IMR-90 (cell line): ENCODE measurements around the gene TENM4. TPM values are rescaled to one million over a fixed set of nuclear protein-coding genes. Genes with fewer than 3 reads are reported as not detected.

Source experiments
- ATAC-seq: fragments of 200-7000 bp; cut with Tn5 transposase; 2 replicates; pipeline ENCODE4 v1.9.1; 2020; ENCODE audit warnings: low read depth, mild to moderate bottlenecking, moderate library complexity
- BruUV-seq: library from RNA; stranded (reverse); fragments of 400-500 nt; replicated peaks from 2 replicates; lab custom pipeline; 2021; lab: Mats Ljungman, UMichigan
- CTCF ChIA-PET: fragments of 300-600 bp; formaldehyde crosslinking; extraction: SDS; loops from one replicate; lab custom pipeline; 2021; ENCODE audit warnings: antibody characterized with exemption; lab: Yijun Ruan, JAX
- POLR2A ChIA-PET: fragments of 300-600 bp; sonication (Branson Sonifier 250); formaldehyde crosslinking; loops from one replicate; lab custom pipeline; 2022; ENCODE audit warnings: antibody characterized with exemption; ENCODE audit not compliant: unreplicated experiment; lab: Charles Lee
- DNase-seq: peaks from one replicate; pipeline ENCODE4 v3.0.0; 2013
- H2AFZ ChIP-seq: replicated peaks from 2 replicates; pipeline ENCODE3; 2013; ENCODE audit warnings: low read length, mild to moderate bottlenecking; ENCODE audit not compliant: poor library complexity
- H2AK5ac ChIP-seq: 2 replicates; pipeline ENCODE4 v1.6.1; 2013; ENCODE audit warnings: low read depth, low read length, inconsistent platforms
- H2AK9ac ChIP-seq: replicated peaks from 2 replicates; pipeline ENCODE3; 2013; ENCODE audit warnings: mild to moderate bottlenecking, low read depth, low read length, moderate library complexity; ENCODE audit not compliant: poor library complexity
- H2BK120ac ChIP-seq: 2 replicates; pipeline ENCODE4 v1.6.1; 2013; ENCODE audit warnings: low read depth, low read length, inconsistent platforms
- H2BK15ac ChIP-seq: 3 replicates; pipeline ENCODE4 v1.6.1; 2013; ENCODE audit warnings: low read depth, low read length, inconsistent platforms
- H2BK20ac ChIP-seq: 2 replicates; pipeline ENCODE4 v1.6.1; 2013; ENCODE audit warnings: low read depth, mild to moderate bottlenecking, inconsistent platforms, low read length, moderate library complexity
- H2BK5ac ChIP-seq: 2 replicates; pipeline ENCODE4 v1.6.1; 2013; ENCODE audit warnings: mild to moderate bottlenecking, low read depth, low read length, inconsistent platforms; ENCODE audit not compliant: poor library complexity, severe bottlenecking
- H3K14ac ChIP-seq: replicated peaks from 2 replicates; pipeline ENCODE4 v1.6.1; 2013; ENCODE audit warnings: low read depth, low read length, inconsistent platforms
- H3K18ac ChIP-seq: 2 replicates; pipeline ENCODE4 v1.6.1; 2013; ENCODE audit warnings: low read depth, low read length, control low read depth
- H3K23ac ChIP-seq: 2 replicates; pipeline ENCODE4 v1.6.1; 2013; ENCODE audit warnings: low read depth, low read length, inconsistent platforms
- H3K27ac ChIP-seq: 2 replicates; pipeline ENCODE4 v1.5.1; 2013; ENCODE audit warnings: mild to moderate bottlenecking, control low read depth, low read length; ENCODE audit not compliant: insufficient read depth
- H3K27me3 ChIP-seq: 2 replicates; pipeline ENCODE4 v1.6.1; 2013; ENCODE audit warnings: low read length; ENCODE audit not compliant: control insufficient read depth, insufficient read depth
- H3K36me3 ChIP-seq: 2 replicates; pipeline ENCODE4 v1.6.1; 2013; ENCODE audit warnings: low read length, mixed read lengths; ENCODE audit not compliant: control insufficient read depth, insufficient read depth
- H3K4ac ChIP-seq: 2 replicates; pipeline ENCODE4 v1.6.1; 2013; ENCODE audit warnings: low read depth, low read length, inconsistent platforms
- H3K4me1 ChIP-seq: 2 replicates; pipeline ENCODE4 v1.6.1; 2013; ENCODE audit warnings: low read length, mixed read lengths; ENCODE audit not compliant: control insufficient read depth, insufficient read depth
- H3K4me2 ChIP-seq: 2 replicates; pipeline ENCODE4 v1.6.1; 2013; ENCODE audit warnings: low read depth, mild to moderate bottlenecking, control low read depth, low read length, moderate library complexity
- H3K4me3 ChIP-seq: 2 replicates; pipeline ENCODE4 v1.5.1; 2013; ENCODE audit warnings: low read depth, mild to moderate bottlenecking, control low read depth, low read length, moderate library complexity; ENCODE audit not compliant: insufficient read depth
- H3K56ac ChIP-seq: 2 replicates; pipeline ENCODE4 v1.6.1; 2013; ENCODE audit warnings: low read length, inconsistent platforms; ENCODE audit not compliant: insufficient read depth; ENCODE audit errors: extremely low read depth
- H3K79me1 ChIP-seq, 2 experiments: 2 replicates each; pipeline ENCODE4 v1.6.1; 2013; ENCODE audit warnings: low read length in 2 of 2, inconsistent platforms in 1 of 2, low read depth in 1 of 2
- H3K9ac ChIP-seq: 2 replicates; pipeline ENCODE4 v1.6.1; 2013; ENCODE audit warnings: low read depth, low read length, control low read depth
- H3K9me1 ChIP-seq: 2 replicates; pipeline ENCODE4 v1.6.1; 2013; ENCODE audit warnings: low read length, inconsistent platforms; ENCODE audit not compliant: insufficient read depth
- H3K9me3 ChIP-seq: 2 replicates; pipeline ENCODE4 v1.6.1; 2013; ENCODE audit warnings: low read length; ENCODE audit not compliant: control insufficient read depth, insufficient read depth
- H4K20me1 ChIP-seq: 2 replicates; pipeline ENCODE4 v1.6.1; 2013; ENCODE audit warnings: low read length, inconsistent platforms; ENCODE audit not compliant: insufficient read depth
- H4K5ac ChIP-seq: 2 replicates; pipeline ENCODE4 v1.6.1; 2013; ENCODE audit warnings: mild to moderate bottlenecking, low read depth, low read length, control low read depth
- H4K8ac ChIP-seq, 2 experiments: 2 replicates each; pipeline ENCODE4 v1.6.1; 2013; ENCODE audit warnings: low read depth in 2 of 2, low read length in 2 of 2, control low read depth in 1 of 2, inconsistent platforms in 1 of 2
- H4K91ac ChIP-seq: 2 replicates; pipeline ENCODE4 v1.6.1; 2013; ENCODE audit warnings: low read depth, low read length, inconsistent platforms; ENCODE audit not compliant: insufficient read depth
- BHLHE40 ChIP-seq: fragments of 150-350 bp; IDR thresholded peaks from 2 replicates; pipeline ENCODE4 v1.6.1; 2016; ENCODE audit warnings: mild to moderate bottlenecking, low read depth, low read length
- CEBPB ChIP-seq: IDR thresholded peaks from 2 replicates; pipeline ENCODE4 v1.6.1; 2012; ENCODE audit warnings: low read depth, low read length, improper control_type of control experiment
- CHD1 ChIP-seq: IDR thresholded peaks from 2 replicates; pipeline ENCODE4 v1.6.1; 2012; ENCODE audit warnings: low read depth, low read length, improper control_type of control experiment
- CTCF ChIP-seq: conservative IDR thresholded peaks from 2 replicates; pipeline ENCODE4 v1.5.1; 2012; ENCODE audit warnings: mild to moderate bottlenecking, low read depth, low read length, improper control_type of control experiment
- ELK1 ChIP-seq: fragments of 150-350 bp; IDR thresholded peaks from 2 replicates; pipeline ENCODE4 v1.6.1; 2016; ENCODE audit warnings: low read depth, mild to moderate bottlenecking, low read length, moderate library complexity, borderline replicate concordance
- FOS ChIP-seq: fragments of 150-350 bp; IDR thresholded peaks from 2 replicates; pipeline ENCODE4 v1.6.1; 2016; ENCODE audit warnings: low read depth, low read length
- MAZ ChIP-seq: IDR thresholded peaks from 2 replicates; pipeline ENCODE4 v1.6.1; 2012; ENCODE audit warnings: low read depth, mild to moderate bottlenecking, low read length, improper control_type of control experiment, moderate library complexity, borderline replicate concordance
- MXI1 ChIP-seq: IDR thresholded peaks from 2 replicates; pipeline ENCODE4 v1.6.1; 2012; ENCODE audit warnings: low read depth, mild to moderate bottlenecking, low read length, moderate library complexity, borderline replicate concordance
- NFE2L2 ChIP-seq: fragments of 150-350 bp; IDR thresholded peaks from 2 replicates; pipeline ENCODE4 v1.6.1; 2016; ENCODE audit warnings: low read depth, mild to moderate bottlenecking, low read length
- POLR2A ChIP-seq: IDR thresholded peaks from 2 replicates; pipeline ENCODE4 v1.6.1; 2012; ENCODE audit warnings: mild to moderate bottlenecking, low read depth, low read length
- RAD21 ChIP-seq: IDR thresholded peaks from 2 replicates; pipeline ENCODE4 v1.6.1; 2012; ENCODE audit warnings: low read length, improper control_type of control experiment
- RCOR1 ChIP-seq: IDR thresholded peaks from 2 replicates; pipeline ENCODE4 v1.6.1; 2012; ENCODE audit warnings: mild to moderate bottlenecking, low read length, improper control_type of control experiment; ENCODE audit not compliant: insufficient replicate concordance
- RFX5 ChIP-seq: IDR thresholded peaks from 2 replicates; pipeline ENCODE4 v1.8.0; 2012; ENCODE audit warnings: low read depth, mild to moderate bottlenecking, low read length, moderate library complexity
- SMC3 ChIP-seq: fragments of 150-350 bp; IDR thresholded peaks from 2 replicates; pipeline ENCODE4 v1.6.1; 2016; ENCODE audit warnings: low read depth, mild to moderate bottlenecking, antibody characterized with exemption, low read length, moderate library complexity
- WGBS, 2 experiments: methylation state at CpG; one replicate each; pipeline versions ENCODE4 v1.1.5 to v1.1.7; 2013; ENCODE audit warnings: missing lambda C conversion rate in 2 of 2; ENCODE audit not compliant: insufficient read length in 1 of 2; ENCODE audit errors: extremely low coverage in 2 of 2; 5-methylcytosine and 5-hydroxymethylcytosine counted together
- dilution Hi-C: fragments of 300-500 bp; cut with HindIII; formaldehyde crosslinking; loops from one replicate; pipeline ENCODE4 v1.14.3; 2018; ENCODE audit warnings: low sequenced_read_pairs; ENCODE audit not compliant: unreplicated experiment
- in situ Hi-C: fragments of 300-500 bp; cut with MboI; formaldehyde crosslinking; loops from 3 replicates; pipeline ENCODE4 v1.14.3; 2019; ENCODE audit warnings: low sequenced_read_pairs, inconsistent platforms, mixed read lengths
- intact Hi-C: fragments of 100-400 bp; cut with micrococcal nuclease; formaldehyde crosslinking; loops from 2 replicates; pipeline ENCODE4 v1.10.0; 2022
- polyA plus RNA-seq, 3 experiments: library from polyadenylated mRNA; depleted of rRNA; stranded (reverse); fragments of >200 nt; gene quantifications; 2 replicates each; pipeline ENCODE4 v1.2.3, GENCODE V29; 2012; ENCODE audit warnings: low replicate concordance in 1 of 3
- total RNA-seq: library from RNA; depleted of rRNA; stranded (reverse); fragments of >200 nt; gene quantifications from 2 replicates; pipeline ENCODE4 v1.2.3, GENCODE V29; 2012
- TF ChIP-seq, protein P1 (sequence below): fragments of 150-350 bp; IDR thresholded peaks from 2 replicates; pipeline ENCODE4 v1.6.1; 2017; ENCODE audit warnings: mild to moderate bottlenecking, antibody characterized with exemption, low read length, low read depth

TENM4 gene
- total and polyA plus RNA-seq, 2 of the 4 experiments (the other 2 are of a cell fraction), result 7.4 to 9.0 TPM

DNA sequence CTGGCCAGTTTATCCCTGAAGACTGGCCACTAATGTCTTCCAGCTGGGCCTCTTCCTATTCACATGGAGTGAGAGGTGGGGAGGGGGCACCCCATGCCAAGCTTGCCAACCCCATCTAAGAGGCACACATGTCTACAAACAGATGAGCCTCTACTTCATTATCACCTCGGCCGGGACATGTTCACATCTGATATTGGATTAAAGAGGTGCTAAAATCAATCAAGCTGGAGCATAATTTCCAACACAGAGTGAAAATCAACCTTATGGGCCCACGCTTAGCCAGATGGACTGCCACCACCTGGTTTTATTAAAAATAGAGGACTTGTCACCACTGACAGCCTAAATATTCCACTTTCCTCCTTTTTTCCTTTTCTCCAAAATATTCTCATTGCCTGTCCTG is 703.5 kb downstream of the TENM4 start:
- no peak overlapping the region for H3K14ac ChIP-seq
- no peak overlapping the region for H4K5ac ChIP-seq
- no TSS peak for BruUV-seq
- no peak overlapping the region for H3K18ac ChIP-seq
- H4K20me1 ChIP-seq, result no peaks in the 10 kb centered on the region
- no peak overlapping the region for H3K56ac ChIP-seq
- H2AK9ac ChIP-seq, result no peak overlapping the region
- in situ Hi-C loops (no loop called here), intact Hi-C loops (no loop called here), dilution Hi-C loops (no loop called here)
- no peaks in the 10 kb centered on the region; the same call in none of the 2 replicates for H3K36me3 ChIP-seq
- no peak overlapping the region for H2BK15ac ChIP-seq
- H3K79me1 ChIP-seq, result no peaks in the 10 kb centered on the region
- no peak overlapping the region for H2BK120ac ChIP-seq
- no peak overlapping the region for H3K9ac ChIP-seq
- ChIA-PET POLR2A (no interaction called here), CTCF (interaction anchor here (0.6 kb wide), 1 partner anchor 1288 kb away, joined by 3 read pairs; no protein-coding TSS in a partner anchor)
- no peak for DNase-seq
- no CpG with 5 or more reads among the region's 3 CpGs for WGBS, 2 experiments
- no peaks in the 10 kb centered on the region for H3K4me1 ChIP-seq
- no peak overlapping the region for H3K4ac ChIP-seq
- H2AK5ac ChIP-seq, result no peak overlapping the region
- no peak overlapping the region for H2AFZ ChIP-seq
- no peak for ATAC-seq
- H2BK20ac ChIP-seq, result no peak overlapping the region
- H3K4me3 ChIP-seq, result no peak overlapping the region
- H3K4me2 ChIP-seq, result no peak overlapping the region
- no peaks in the 10 kb centered on the region for H3K27me3 ChIP-seq
- no peaks in the 10 kb centered on the region for H3K9me3 ChIP-seq
- no peaks in the 10 kb centered on the region; the same call in 1 of the 2 replicates for H3K9me1 ChIP-seq
- no peak overlapping the region for H4K8ac ChIP-seq
- H2BK5ac ChIP-seq, result no peak overlapping the region
- H3K27ac ChIP-seq, result no peak overlapping the region
- H3K23ac ChIP-seq, result no peak overlapping the region
- no peak for TF ChIP-seq MXI1
- no peak for TF ChIP-seq RCOR1
- TF ChIP-seq POLR2A, result no peak
- no peak for TF ChIP-seq RFX5
- no peak for TF ChIP-seq CHD1
- TF ChIP-seq, protein P1, sequence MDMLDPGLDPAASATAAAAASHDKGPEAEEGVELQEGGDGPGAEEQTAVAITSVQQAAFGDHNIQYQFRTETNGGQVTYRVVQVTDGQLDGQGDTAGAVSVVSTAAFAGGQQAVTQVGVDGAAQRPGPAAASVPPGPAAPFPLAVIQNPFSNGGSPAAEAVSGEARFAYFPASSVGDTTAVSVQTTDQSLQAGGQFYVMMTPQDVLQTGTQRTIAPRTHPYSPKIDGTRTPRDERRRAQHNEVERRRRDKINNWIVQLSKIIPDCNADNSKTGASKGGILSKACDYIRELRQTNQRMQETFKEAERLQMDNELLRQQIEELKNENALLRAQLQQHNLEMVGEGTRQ, result no peak
- TF ChIP-seq MAZ, result no peak
- no peak for TF ChIP-seq CTCF
- TF ChIP-seq FOS, result no peak
- TF ChIP-seq RAD21, result no peak
- no peak for TF ChIP-seq SMC3
- TF ChIP-seq CEBPB, result no peak
- no peak for TF ChIP-seq BHLHE40
- TF ChIP-seq ELK1, result no peak
- no peak for TF ChIP-seq NFE2L2
- no peak overlapping the region for H4K91ac ChIP-seq
